Central memory CD8-positive, alpha-beta T cell (primary cell): ENCODE data around the gene CSPG4.
"Not testable (repeated sequence)": the region's sequence is repeated elsewhere in the genome, so short reads cannot be mapped to it uniquely, and the experiment has no call there.

Experiments
- ATAC-seq: fragments of 150-1000 bp; cut with Tn5 transposase; replicated peaks from 2 replicates; pipeline ENCODE4 v1.10.0; 2022; ENCODE audit warnings: mild to moderate bottlenecking, moderate FRiP score, moderate number of reproducible peaks; ENCODE audit not compliant: poor library complexity, severe bottlenecking; ENCODE audit errors: extremely low read depth
- DNase-seq, 2 donors: peaks; one replicate each; pipeline ENCODE4 v3.0.0; 2021; ENCODE audit warnings: low spot score in 2 of 2
- H3K27ac Mint-ChIP-seq: one replicate; pipeline ENCODE4 v1.8.0; 2022; ENCODE audit warnings: low read depth, mild to moderate bottlenecking, moderate library complexity, mixed read lengths
- H3K27me3 Mint-ChIP-seq: one replicate; pipeline ENCODE4 v1.8.0; 2022; ENCODE audit warnings: mixed read lengths
- H3K36me3 Mint-ChIP-seq: one replicate; pipeline ENCODE4 v1.8.0; 2022; ENCODE audit warnings: mild to moderate bottlenecking, moderate library complexity, mixed read lengths; ENCODE audit not compliant: insufficient read depth
- H3K4me1 Mint-ChIP-seq: one replicate; pipeline ENCODE4 v1.8.0; 2022; ENCODE audit warnings: mixed read lengths
- H3K4me3 Mint-ChIP-seq: one replicate; pipeline ENCODE4 v1.8.0; 2022; ENCODE audit warnings: mild to moderate bottlenecking, moderate library complexity, mixed read lengths
- H3K9me3 Mint-ChIP-seq: one replicate; pipeline ENCODE4 v1.8.0; 2022; ENCODE audit warnings: mixed read lengths

CSPG4 gene

GRCh38 chr15:75734861-75735760 lies 22.5 kb upstream of the CSPG4 start:
- Mint-ChIP-seq H3K27me3 (peaks cover 55% of the 10 kb centered on the region), H3K4me1 (peaks cover 11% of the 10 kb centered on the region)
- not testable (repeated sequence) for ATAC-seq, H3K27ac Mint-ChIP-seq, H3K4me3 Mint-ChIP-seq, H3K36me3 Mint-ChIP-seq, DNase-seq, H3K9me3 Mint-ChIP-seq

- no peak overlapping the region for H3K27ac Mint-ChIP-seq
- H3K9me3 Mint-ChIP-seq, result no peaks in the 10 kb centered on the region
- no peak overlapping the region for H3K4me3 Mint-ChIP-seq
- DNase-seq (no peak), ATAC-seq (no peak)
- peaks cover 8% of the 10 kb centered on the region for H3K36me3 Mint-ChIP-seq
- H3K27me3 Mint-ChIP-seq, result peaks cover 51% of the 10 kb centered on the region
- H3K4me1 Mint-ChIP-seq, result peaks cover 11% of the 10 kb centered on the region
These were observed 21.4 kb upstream of the CSPG4 start for GRCh38 chr15:75733761-75734651.

- Mint-ChIP-seq H3K4me1 (peaks cover 10% of the 10 kb centered on the region), H3K27ac (no peak overlapping the region), H3K4me3 (no peak overlapping the region), H3K9me3 (no peaks in the 10 kb centered on the region), H3K27me3 (peaks cover 51% of the 10 kb centered on the region), H3K36me3 (peaks cover 8% of the 10 kb centered on the region)
- ATAC-seq (no peak), DNase-seq (no peak)
These were observed 20.3 kb upstream of the CSPG4 start for GRCh38 chr15:75732809-75733451.

GRCh38 chr15:75732177-75732808 lies 19.6 kb upstream of the CSPG4 start:
- H3K4me1 Mint-ChIP-seq, result peaks cover 6% of the 10 kb centered on the region
- H3K36me3 Mint-ChIP-seq, result peaks cover 8% of the 10 kb centered on the region
- H3K9me3 Mint-ChIP-seq, result no peaks in the 10 kb centered on the region
- DNase-seq (no peak), ATAC-seq (no peak)
- H3K27me3 Mint-ChIP-seq, result peaks cover 51% of the 10 kb centered on the region
- no peak overlapping the region for H3K4me3 Mint-ChIP-seq
- no peak overlapping the region for H3K27ac Mint-ChIP-seq

- ATAC-seq (no peak), DNase-seq (no peak)
- no peaks in the 10 kb centered on the region for H3K9me3 Mint-ChIP-seq
- peaks cover 6% of the 10 kb centered on the region for H3K4me1 Mint-ChIP-seq
- peaks cover 48% of the 10 kb centered on the region for H3K27me3 Mint-ChIP-seq
- peaks cover 5% of the 10 kb centered on the region for H3K36me3 Mint-ChIP-seq
- H3K27ac Mint-ChIP-seq, result no peak overlapping the region
- no peak overlapping the region for H3K4me3 Mint-ChIP-seq
These were observed 18.9 kb upstream of the CSPG4 start for GRCh38 chr15:75731248-75732151.

- H3K4me3 Mint-ChIP-seq, H3K27ac Mint-ChIP-seq, H3K4me1 Mint-ChIP-seq, DNase-seq, ATAC-seq, H3K36me3 Mint-ChIP-seq, H3K9me3 Mint-ChIP-seq: not testable (repeated sequence)
- H3K27me3 Mint-ChIP-seq, result peaks cover 45% of the 10 kb centered on the region
These were observed 18.0 kb upstream of the CSPG4 start for GRCh38 chr15:75730376-75731247.

- peaks cover 45% of the 10 kb centered on the region for H3K27me3 Mint-ChIP-seq
These were observed 16.9 kb upstream of the CSPG4 start for GRCh38 chr15:75729326-75730069.

GRCh38 chr15:75727851-75728715 lies 15.4 kb upstream of the CSPG4 start:
- Mint-ChIP-seq H3K27me3 (peaks cover 34% of the 10 kb centered on the region), H3K36me3 (peaks cover 7% of the 10 kb centered on the region), H3K9me3 (no peaks in the 10 kb centered on the region), H3K27ac (no peak overlapping the region), H3K4me3 (no peak overlapping the region), H3K4me1 (peaks cover 2% of the 10 kb centered on the region)
- peak; percentile 62 to 63 for DNase-seq
- ATAC-seq, result peak; percentile 63

More at GRCh38 chr15:75729326-75730069, 16.9 kb upstream of the CSPG4 start:
- no peak overlapping the region for H3K4me3 Mint-ChIP-seq
- ATAC-seq, result no peak
- H3K36me3 Mint-ChIP-seq, result peaks cover 5% of the 10 kb centered on the region
- H3K9me3 Mint-ChIP-seq, result no peaks in the 10 kb centered on the region
- peaks cover 6% of the 10 kb centered on the region for H3K4me1 Mint-ChIP-seq
- DNase-seq, result no peak
- H3K27ac Mint-ChIP-seq, result no peak overlapping the region

GRCh38 chr15:75727031-75727531 lies 14.4 kb upstream of the CSPG4 start:
- Mint-ChIP-seq H3K9me3 (no peaks in the 10 kb centered on the region), H3K4me1 (no peaks in the 10 kb centered on the region), H3K27me3 (peaks cover 27% of the 10 kb centered on the region), H3K36me3 (peaks cover 7% of the 10 kb centered on the region), H3K27ac (no peak overlapping the region), H3K4me3 (no peak overlapping the region)
- DNase-seq (no peak), ATAC-seq (no peak)
